Endothelial cell of umbilical vein (primary cell): Measurements from ENCODE around the gene CENPP. TPM values are rescaled to one million over a fixed set of nuclear protein-coding genes. Genes with fewer than 3 reads are reported as not detected.

Experiments
- BruUV-seq: library from RNA; stranded (reverse); fragments of 400-500 nt; replicated peaks from 2 replicates; lab custom pipeline; 2021; lab: Mats Ljungman, UMichigan
- CTCF ChIA-PET: fragments of 300-600, 350-600 bp; sonication (Branson Sonifier 250); formaldehyde crosslinking; loops from one replicate; lab custom pipeline; 2021; ENCODE audit warnings: antibody characterized with exemption, inconsistent platforms; lab: Charles Lee
- POLR2A ChIA-PET: fragments of 300-600, 350-600 bp; sonication (Branson Sonifier 250); formaldehyde crosslinking; loops from one replicate; lab custom pipeline; 2021; ENCODE audit warnings: antibody characterized with exemption, inconsistent platforms; lab: Charles Lee
- DNase-seq: peaks from one replicate; pipeline ENCODE4 v3.0.0-alpha.2; 2011; ENCODE audit warnings: low read depth, low spot score
- FAIRE-seq: peaks from 2 replicates; lab custom pipeline; 2011; peaks lifted over from hg19 to GRCh38; lab: Jason Lieb, UNC
- H2AFZ ChIP-seq: 2 replicates; pipeline ENCODE4 v1.6.0; 2012; ENCODE audit warnings: low read depth, low read length, control low read depth, inconsistent platforms
- H3K27ac ChIP-seq: 2 replicates; pipeline ENCODE4 v1.5.1; 2011; ENCODE audit warnings: low read depth, mild to moderate bottlenecking, control low read depth, low read length, moderate library complexity; ENCODE audit not compliant: insufficient read depth
- H3K27me3 ChIP-seq, 2 experiments: 2 replicates each; pipeline versions ENCODE4 v1.6.0 to v1.6.1; 2011; ENCODE audit warnings: low read length in 2 of 2, mixed read lengths in 1 of 2; ENCODE audit not compliant: control insufficient read depth in 2 of 2, insufficient read depth in 2 of 2
- H3K36me3 ChIP-seq, 2 experiments: 2 replicates in 1 of 2; 3 replicates in 1 of 2; pipeline ENCODE4 v1.5.1; 2011; ENCODE audit warnings: low read length in 2 of 2, mild to moderate bottlenecking in 1 of 2, moderate library complexity in 1 of 2; ENCODE audit not compliant: control insufficient read depth in 2 of 2, insufficient read depth in 2 of 2; ENCODE audit errors: extremely low read depth in 1 of 2
- H3K4me1 ChIP-seq: 3 replicates; pipeline ENCODE4 v1.5.1; 2011; ENCODE audit warnings: mild to moderate bottlenecking, low read length; ENCODE audit not compliant: control insufficient read depth, insufficient read depth; ENCODE audit errors: extremely low read depth
- H3K4me2 ChIP-seq: 2 replicates; pipeline ENCODE4 v1.6.1; 2011; ENCODE audit warnings: low read length, control low read depth, mixed read lengths; ENCODE audit not compliant: insufficient read depth
- H3K4me3 ChIP-seq, 3 experiments: fragments of 200-600 bp in 1 of 3; sonication (generic), shearing (Covaris generic) in 1 of 3; replicated peaks in 1 of 3; 2 replicates each; pipeline ENCODE4 v1.5.1; 2011 to 2016; ENCODE audit warnings: control low read depth in 3 of 3, low read length in 3 of 3, mild to moderate bottlenecking in 2 of 3, inconsistent platforms in 1 of 3, low read depth in 1 of 3, moderate library complexity in 1 of 3; ENCODE audit not compliant: insufficient read depth in 1 of 3
- H3K79me2 ChIP-seq: 2 replicates; pipeline ENCODE4 v1.6.0; 2012; ENCODE audit warnings: low read length, inconsistent platforms; ENCODE audit not compliant: control insufficient read depth, insufficient read depth
- H3K9ac ChIP-seq: replicated peaks from 2 replicates; pipeline ENCODE3; 2011; ENCODE audit warnings: low read length, control low read depth; ENCODE audit not compliant: insufficient read depth; ENCODE audit errors: extremely low read depth
- H3K9me1 ChIP-seq: replicated peaks from 3 replicates; pipeline ENCODE4 v1.6.0; 2011; ENCODE audit warnings: mild to moderate bottlenecking, low read length; ENCODE audit not compliant: control insufficient read depth, insufficient read depth; ENCODE audit errors: extremely low read depth
- H3K9me3 ChIP-seq: replicated peaks from 2 replicates; pipeline ENCODE4 v1.5.1; 2012; ENCODE audit warnings: low read length, inconsistent platforms; ENCODE audit not compliant: control insufficient read depth, insufficient read depth
- H4K20me1 ChIP-seq: replicated peaks from 2 replicates; pipeline ENCODE3; 2011; ENCODE audit warnings: mild to moderate bottlenecking, low read length; ENCODE audit not compliant: control insufficient read depth, insufficient read depth; ENCODE audit errors: extremely low read depth
- FOS ChIP-seq: IDR thresholded peaks from 2 replicates; pipeline ENCODE4 v1.6.1; 2011; ENCODE audit warnings: mild to moderate bottlenecking, low read length, moderate library complexity, borderline replicate concordance; ENCODE audit not compliant: insufficient read depth
- GATA2 ChIP-seq: IDR thresholded peaks from 2 replicates; pipeline ENCODE4 v1.7.0; 2011; ENCODE audit warnings: low read depth, mild to moderate bottlenecking, moderate library complexity, mixed read lengths, low read length; ENCODE audit not compliant: insufficient read length, insufficient read depth
- JUN ChIP-seq: IDR thresholded peaks from 2 replicates; pipeline ENCODE4 v1.6.1; 2011; ENCODE audit warnings: borderline replicate concordance, low read depth; ENCODE audit not compliant: insufficient read length, insufficient read depth
- MYC ChIP-seq: IDR thresholded peaks from one replicate; pipeline ENCODE4 v1.6.1; 2011; ENCODE audit warnings: mild to moderate bottlenecking, low read depth, low read length
- POLR2AphosphoS5 ChIP-seq: IDR thresholded peaks from 2 replicates; pipeline ENCODE4 v1.6.1; 2012; ENCODE audit warnings: low read depth, mild to moderate bottlenecking, control low read depth, low read length, moderate library complexity; ENCODE audit not compliant: insufficient read depth
- dilution Hi-C: fragments of 300-500 bp; cut with MboI; formaldehyde crosslinking; loops from one replicate; pipeline ENCODE4 v1.15.0; 2019; ENCODE audit warnings: low sequenced_read_pairs; ENCODE audit not compliant: extremely low pct_ligation_motif_present
- intact Hi-C: fragments of 100-400 bp; cut with micrococcal nuclease; formaldehyde crosslinking; loops from one replicate; pipeline ENCODE4 v1.10.0; 2022
- polyA plus RNA-seq, 4 experiments: library from polyadenylated mRNA; depleted of rRNA in 3 of 4; stranded (reverse) in 3 of 4; unstranded in 1 of 4; fragments of >200 nt; gene quantifications; 2 replicates each; pipeline versions ENCODE4 v1.2.1 to v1.2.3, GENCODE V29; 2011 to 2012; ENCODE audit warnings: missing spikeins in 1 of 4
- total RNA-seq: library from RNA; stranded (reverse); gene quantifications from 2 replicates; pipeline ENCODE4 v1.2.3, GENCODE V29; 2021

The CENPP gene
- total and polyA plus RNA-seq, 2 donors (not counting 3 experiments of a cell fraction or from before 2014, with no cell fraction given) = 1.2 to 12.0 TPM

DNA sequence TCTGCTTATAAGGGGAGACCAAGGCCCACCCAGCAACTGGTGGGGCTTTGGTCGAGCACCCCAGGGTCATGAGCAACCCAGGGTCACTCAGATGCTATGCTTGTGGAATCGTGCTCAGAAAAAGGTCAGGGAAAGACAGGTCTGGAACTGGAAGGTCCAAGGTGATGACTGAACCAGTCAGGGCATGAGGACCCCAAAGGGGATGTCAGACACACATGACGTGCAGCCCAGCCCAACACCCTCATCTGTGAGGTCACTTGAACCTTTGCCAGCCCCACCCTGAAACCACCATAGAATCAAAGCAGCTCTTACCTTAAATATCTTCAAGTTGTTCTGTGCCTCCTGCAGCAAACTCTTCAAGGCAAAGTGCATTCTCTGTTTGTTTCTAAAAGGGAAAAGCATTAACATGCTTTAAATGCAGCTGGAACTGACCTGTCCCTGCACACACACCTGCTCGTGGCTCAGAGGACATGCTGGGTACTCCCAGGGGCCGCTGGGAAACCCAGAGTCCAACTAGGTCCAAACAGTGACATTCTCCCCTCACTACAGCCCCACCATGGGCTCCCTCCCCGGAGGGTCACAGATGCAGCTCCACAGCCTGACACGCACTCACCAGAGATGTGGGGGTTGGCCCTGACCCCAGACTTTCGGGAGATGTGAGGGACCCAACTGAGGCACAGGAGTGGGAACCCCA lies 314.8 kb downstream of the CENPP start:
- intact Hi-C loops (no loop called here), dilution Hi-C loops (no loop called here)
- no peak overlapping the region for H2AFZ ChIP-seq
- CTCF ChIA-PET = no interaction called here
- H3K79me2 ChIP-seq = no peaks in the 10 kb centered on the region
- no TSS peak for BruUV-seq
- no peaks in the 10 kb centered on the region for H3K9me3 ChIP-seq
- no peak overlapping the region for H3K9ac ChIP-seq
- no peaks in the 10 kb centered on the region for H3K4me1 ChIP-seq
- no peaks in the 10 kb centered on the region for H3K9me1 ChIP-seq
- POLR2A ChIA-PET = no interaction called here
- H3K27me3 ChIP-seq = no peaks in the 10 kb centered on the region
- H3K27ac ChIP-seq = no peak overlapping the region
- H3K36me3 ChIP-seq = peaks cover 10 to 45% of the 10 kb centered on the region in 2 experiments
- FAIRE-seq (no peak), DNase-seq (no peak)
- TF ChIP-seq GATA2 = no peak
- TF ChIP-seq JUN = no peak
- TF ChIP-seq FOS = no peak
- TF ChIP-seq MYC = no peak
- TF ChIP-seq POLR2AphosphoS5 = no peak
- H4K20me1 ChIP-seq = no peaks in the 10 kb centered on the region
- no peak overlapping the region for H3K4me2 ChIP-seq
- H3K4me3 ChIP-seq = no peak overlapping the region

DNA sequence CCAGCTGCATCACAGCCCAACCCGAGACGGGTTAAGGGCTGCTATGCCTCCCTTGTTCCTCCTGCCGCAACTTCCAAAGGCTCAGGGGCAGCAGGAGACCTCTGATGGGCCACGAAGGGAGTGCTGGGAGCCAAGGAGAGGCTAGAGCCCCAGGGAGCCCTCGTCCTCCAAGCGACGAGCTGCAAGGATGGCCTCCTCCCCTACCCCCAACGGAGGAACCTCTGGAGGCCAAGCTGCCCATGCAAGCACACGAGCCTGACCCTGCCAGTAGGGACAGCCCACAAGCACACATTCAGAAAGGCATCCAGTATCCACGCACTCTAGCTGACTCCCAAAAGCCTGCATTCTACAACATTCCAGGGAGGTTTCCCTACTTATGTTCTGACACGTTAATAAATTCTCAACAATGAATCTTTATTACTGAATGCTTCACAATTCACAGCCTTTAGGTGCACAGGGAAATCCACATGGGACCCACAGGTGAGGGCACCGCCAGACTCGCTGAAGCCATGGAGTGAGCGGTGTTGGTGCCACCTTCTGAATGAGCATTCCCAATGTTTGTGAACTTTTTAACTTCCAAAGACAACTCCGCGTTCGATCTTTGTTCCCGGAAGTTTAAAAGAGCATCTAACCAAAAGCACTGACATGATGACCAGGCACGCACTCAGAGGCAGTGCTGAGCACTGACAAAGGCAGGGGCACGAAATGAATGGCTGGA lies 315.5 kb downstream of the CENPP start:
- TF ChIP-seq MYC (no peak), POLR2AphosphoS5 (no peak)
- H3K4me3 ChIP-seq = no peak overlapping the region
- H3K4me2 ChIP-seq = no peak overlapping the region
- H3K79me2 ChIP-seq = peaks cover 3% of the 10 kb centered on the region
- FAIRE-seq (no peak), DNase-seq (no peak)
- no peaks in the 10 kb centered on the region for H3K9me1 ChIP-seq
- H3K9me3 ChIP-seq = no peaks in the 10 kb centered on the region
- H4K20me1 ChIP-seq = no peaks in the 10 kb centered on the region
- H3K4me1 ChIP-seq = no peaks in the 10 kb centered on the region
- no peak overlapping the region for H3K27ac ChIP-seq
- H3K9ac ChIP-seq = no peak overlapping the region
- intact Hi-C loops = no loop called here
- CTCF ChIA-PET = no interaction called here
- dilution Hi-C loops = no loop called here
- peaks cover 8 to 42% of the 10 kb centered on the region in 2 experiments for H3K36me3 ChIP-seq
- POLR2A ChIA-PET = no interaction called here
- no TSS peak for BruUV-seq
- no peaks in the 10 kb centered on the region for H3K27me3 ChIP-seq
- H2AFZ ChIP-seq = no peak overlapping the region
